ENCODE data around the gene KRTAP4-12.

- no peak for TF ChIP-seq CTCF (IDR thresholded peaks at IDR 0.05 in 2 of 3, conservative IDR thresholded peaks at IDR 0.05 in 1 of 3; ENCODE audit: control insufficient read depth in 2 of 3, extremely low read depth in 1 of 3, insufficient read depth in 1 of 3, low read depth in 3 of 3, low read length in 3 of 3)
- TF ChIP-seq FOXM1 (IDR thresholded peaks at IDR 0.05; ENCODE audit: low read depth, low read length), result no peak
- no peak for TF ChIP-seq EZH2 (IDR thresholded peaks at IDR 0.05; ENCODE audit: borderline replicate concordance, control insufficient read depth, low read depth, low read length)
- no peak for TF ChIP-seq SPI1 (IDR thresholded peaks at IDR 0.05; ENCODE audit: borderline replicate concordance, insufficient read depth, low read depth, low read length)
Observed at GRCh38 chr17:41147531-41148204, 23.7 kb upstream of the KRTAP4-12 start.

Data from GM12878 (cell line).